Measurements from ENCODE around the gene GAD2. TPM values are rescaled to one million over a fixed set of nuclear protein-coding genes. Genes with fewer than 3 reads are reported as not detected.

GAD2 gene
- polyA plus RNA-seq, 1 experiment: not detected

- Histone ChIP-seq H3K27me3 (ENCODE audit: control insufficient read depth, insufficient read depth, low read length) (peaks cover 39% of the 10 kb centered on the region), H3K36me3 (ENCODE audit: control insufficient read depth, insufficient read depth, low read length) (no peaks in the 10 kb centered on the region), H3K4me3 (ENCODE audit: low read depth, low read length) (no peak overlapping the region)
- no peak for DNase-seq (ENCODE audit: low read depth)
- POLR2A ChIA-PET: no interaction called here
- CTCF ChIA-PET: no interaction called here
- no peak for TF ChIP-seq CTCF (IDR thresholded peaks at IDR 0.05; ENCODE audit: insufficient read depth, low read depth, low read length)
These were observed 1.8 kb upstream of the GAD2 start for GRCh38 chr10:26214551-26215395.

- TF ChIP-seq CTCF (IDR thresholded peaks at IDR 0.05; ENCODE audit: insufficient read depth, low read depth, low read length): no peak
- Histone ChIP-seq H3K27me3 (ENCODE audit: control insufficient read depth, insufficient read depth, low read length) (peaks cover 39% of the 10 kb centered on the region), H3K36me3 (ENCODE audit: control insufficient read depth, insufficient read depth, low read length) (no peaks in the 10 kb centered on the region), H3K4me3 (ENCODE audit: low read depth, low read length) (no peak overlapping the region)
- POLR2A ChIA-PET: no interaction called here
- no peak for DNase-seq (ENCODE audit: low read depth)
- CTCF ChIA-PET: interaction anchor here (0.7 kb wide), 1 partner anchor 330 kb away, joined by 3 read pairs; no protein-coding TSS in a partner anchor
These were observed 1.1 kb upstream of the GAD2 start for GRCh38 chr10:26215396-26215934.

DNA sequence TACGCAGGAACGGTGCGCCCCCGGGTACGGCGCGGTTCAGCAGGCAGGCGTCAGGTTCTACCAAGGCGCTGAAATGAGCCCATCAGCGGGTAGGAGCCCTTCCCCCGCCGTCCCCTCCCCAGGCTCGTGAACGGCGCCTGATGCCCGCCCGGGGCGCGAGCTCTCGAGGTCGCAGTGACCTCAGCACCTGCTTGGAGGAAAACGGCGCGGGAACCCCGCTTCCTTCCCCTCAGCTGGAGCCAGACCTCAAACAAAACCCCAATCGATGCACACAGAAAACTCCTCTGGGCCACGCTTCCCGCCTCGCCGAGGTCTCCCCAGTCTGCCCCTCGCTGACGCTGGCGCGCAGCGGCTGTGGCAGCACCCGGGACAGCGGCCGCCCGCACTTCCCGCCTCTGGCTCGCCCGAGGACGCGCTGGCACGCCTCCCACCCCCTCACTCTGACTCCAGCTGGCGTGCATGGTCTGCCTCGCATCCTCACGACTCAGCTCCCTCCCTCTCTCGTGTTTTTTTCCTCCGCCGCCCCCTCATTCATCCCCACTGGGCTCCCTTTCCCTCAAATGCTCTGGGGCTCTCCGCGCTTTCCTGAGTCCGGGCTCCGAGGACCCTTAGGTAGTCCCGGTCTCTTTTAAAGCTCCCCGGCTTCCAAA lies 514 bp upstream of the GAD2 start:
- Histone ChIP-seq H3K4me3 (ENCODE audit: low read depth, low read length) (no peak overlapping the region), H3K27me3 (ENCODE audit: control insufficient read depth, insufficient read depth, low read length) (peaks cover 39% of the 10 kb centered on the region), H3K36me3 (ENCODE audit: control insufficient read depth, insufficient read depth, low read length) (no peaks in the 10 kb centered on the region)
- CTCF ChIA-PET: interaction anchor here (0.7 kb wide), 1 partner anchor 329 kb away, joined by 3 read pairs; no protein-coding TSS in a partner anchor
- TF ChIP-seq CTCF (IDR thresholded peaks at IDR 0.05; ENCODE audit: insufficient read depth, low read depth, low read length): no peak
- POLR2A ChIA-PET: no interaction called here
- no peak for DNase-seq (ENCODE audit: low read depth)

GRCh38 chr10:26217396-26218086 lies 967 bp downstream of the GAD2 start:
- Histone ChIP-seq H3K36me3 (ENCODE audit: control insufficient read depth, insufficient read depth, low read length) (no peaks in the 10 kb centered on the region), H3K27me3 (ENCODE audit: control insufficient read depth, insufficient read depth, low read length) (peaks cover 36% of the 10 kb centered on the region), H3K4me3 (ENCODE audit: low read depth, low read length) (no peak overlapping the region)
- CTCF ChIA-PET: no interaction called here
- POLR2A ChIA-PET: no interaction called here
- no peak for TF ChIP-seq CTCF (IDR thresholded peaks at IDR 0.05; ENCODE audit: insufficient read depth, low read depth, low read length)
- no peak for DNase-seq (ENCODE audit: low read depth)

DNA sequence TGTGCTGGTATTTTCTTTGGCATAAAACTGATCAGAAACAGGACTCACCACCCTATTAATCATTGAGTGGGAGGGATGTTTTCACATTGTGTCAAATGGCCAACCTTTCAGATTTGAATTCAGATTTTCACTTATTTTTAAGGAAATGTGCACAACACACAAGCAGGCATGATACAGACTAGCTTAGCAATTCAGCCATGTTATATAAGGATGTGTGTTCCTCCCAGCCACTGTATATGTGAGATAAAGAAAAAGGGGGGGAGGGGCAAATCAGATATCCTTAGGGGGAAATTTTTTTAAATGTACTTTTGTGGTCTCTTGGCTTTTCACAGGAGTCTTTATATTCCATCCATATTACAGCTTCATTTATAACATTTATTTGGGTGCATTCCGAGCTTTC lies 3.1 kb downstream of the GAD2 start:
- no peak overlapping the region for H3K4me3 ChIP-seq (ENCODE audit: low read depth, low read length)
- H3K27me3 ChIP-seq (ENCODE audit: control insufficient read depth, insufficient read depth, low read length): peaks cover 31% of the 10 kb centered on the region
- ChIA-PET CTCF (interaction anchor here (0.9 kb wide), 1 partner anchor 46 kb away, joined by 3 read pairs; no protein-coding TSS in a partner anchor), POLR2A (no interaction called here)
- H3K36me3 ChIP-seq (ENCODE audit: control insufficient read depth, insufficient read depth, low read length): no peaks in the 10 kb centered on the region
- TF ChIP-seq CTCF (IDR thresholded peaks at IDR 0.05; ENCODE audit: insufficient read depth, low read depth, low read length): no peak
- DNase-seq (ENCODE audit: low read depth): no peak

Measured in BJ (cell line).